ENCODE measurements around the gene CNTD1. TPM values are rescaled to one million over a fixed set of nuclear protein-coding genes. Genes with fewer than 3 reads are reported as not detected.

The CNTD1 gene
- total RNA-seq, 1 donor from 2014 or later: 0.10 TPM

DNA sequence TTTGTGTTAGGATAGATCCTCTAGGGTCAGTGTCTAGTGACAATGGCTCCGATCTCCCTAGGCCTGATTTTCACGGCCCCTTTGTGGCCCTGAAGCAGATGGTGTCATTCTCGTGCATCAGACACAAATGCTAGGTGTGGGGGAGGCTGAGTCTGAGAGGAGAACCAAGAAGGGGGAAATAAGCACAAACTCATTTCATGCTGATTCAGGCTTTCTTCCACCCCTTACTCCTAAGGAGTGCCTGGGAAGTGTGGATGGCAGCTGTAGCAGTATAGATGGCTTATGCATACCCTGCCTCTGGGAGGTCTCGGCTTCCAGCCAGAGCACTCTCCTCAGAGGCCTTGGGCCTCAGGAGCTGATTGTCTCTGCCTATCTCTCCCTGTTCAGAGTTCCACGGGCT is 20.1 kb upstream of the CNTD1 start:
- DNase-seq (no peak), ATAC-seq (no peak)
- intact Hi-C loops (cut with micrococcal nuclease): no loop called here

DNA sequence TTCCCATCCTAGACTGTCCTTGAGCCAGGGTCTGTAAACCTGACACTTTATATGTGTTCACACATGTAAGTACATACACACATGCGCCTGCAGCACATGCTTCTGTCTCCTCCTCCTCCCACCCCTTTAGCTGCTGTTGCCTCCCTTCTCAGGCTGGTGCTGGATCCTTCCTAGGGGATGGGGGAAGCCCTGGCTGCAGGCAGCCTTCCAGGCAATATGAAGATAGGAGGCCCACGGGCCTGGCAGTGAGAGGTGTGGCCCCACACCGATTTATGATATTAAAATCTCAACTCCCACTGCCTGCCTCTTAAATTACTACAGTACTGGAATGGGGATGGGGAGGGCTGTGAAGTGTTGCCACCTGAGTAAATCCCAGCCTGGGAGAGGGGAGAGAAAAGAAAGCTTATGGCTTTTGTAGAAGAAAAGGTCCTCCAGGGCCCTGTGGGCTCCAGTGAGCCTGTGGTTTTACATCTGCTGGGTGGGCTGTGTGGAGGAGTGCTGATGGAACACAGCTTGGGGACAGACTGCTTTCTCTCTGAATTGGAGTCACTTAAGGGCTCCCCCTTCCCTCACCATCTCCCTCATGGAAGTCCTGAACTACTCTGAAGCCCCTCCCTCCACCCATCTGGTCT is 19.2 kb upstream of the CNTD1 start:
- ATAC-seq (no peak), DNase-seq (no peak)
- intact Hi-C loops (cut with micrococcal nuclease): no loop called here

DNA sequence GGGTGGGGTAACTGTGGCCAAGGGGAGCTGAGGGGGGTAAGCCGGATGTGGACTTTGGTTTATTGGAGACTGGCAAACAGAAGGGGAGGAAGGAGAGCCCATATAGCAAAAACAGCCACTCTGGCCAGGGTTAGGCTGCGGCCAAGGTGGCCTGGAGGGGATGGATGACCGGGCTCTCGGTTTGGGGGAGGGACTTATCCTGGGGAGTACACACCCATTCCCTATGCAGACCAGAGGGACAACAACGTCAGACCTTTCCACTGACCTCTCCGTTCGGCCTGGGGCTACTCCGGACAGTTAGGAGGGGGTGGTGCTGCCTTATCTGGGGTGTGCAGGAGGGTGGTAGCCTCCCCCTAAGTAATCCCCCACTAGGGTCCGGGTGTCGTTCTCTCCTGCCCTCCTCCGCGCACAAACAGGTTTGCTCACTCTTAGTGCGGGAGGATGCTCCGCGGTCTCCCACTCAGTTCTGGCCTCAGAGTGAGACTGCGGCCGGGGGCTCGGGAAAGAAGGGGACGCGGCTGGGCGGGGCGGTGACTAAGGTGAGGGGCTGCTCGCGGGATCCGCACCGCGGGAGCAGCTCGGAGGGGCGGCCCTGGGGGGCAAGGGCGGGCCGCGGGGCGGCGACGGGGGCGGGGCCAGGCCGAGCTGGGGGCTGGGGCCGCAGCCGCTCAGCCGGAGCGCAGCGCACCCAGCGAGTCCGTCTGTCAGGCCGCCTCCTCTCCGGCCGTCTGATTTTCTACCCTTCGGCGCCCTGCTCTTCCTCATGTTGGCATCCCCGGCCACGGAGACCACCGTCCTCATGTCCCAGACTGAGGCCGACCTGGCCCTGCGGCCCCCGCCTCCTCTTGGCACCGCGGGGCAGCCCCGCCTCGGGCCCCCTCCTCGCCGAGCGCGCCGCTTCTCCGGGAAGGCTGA is 18.5 kb upstream of the CNTD1 start, which contains the start of gene WNK4:
TSS of gene WNK4 (plus strand) at position 675 of the 915 bp plus-strand sequence. CDS start at position 764, 89 bp downstream.
- ATAC-seq: peak; percentile 57

DNA sequence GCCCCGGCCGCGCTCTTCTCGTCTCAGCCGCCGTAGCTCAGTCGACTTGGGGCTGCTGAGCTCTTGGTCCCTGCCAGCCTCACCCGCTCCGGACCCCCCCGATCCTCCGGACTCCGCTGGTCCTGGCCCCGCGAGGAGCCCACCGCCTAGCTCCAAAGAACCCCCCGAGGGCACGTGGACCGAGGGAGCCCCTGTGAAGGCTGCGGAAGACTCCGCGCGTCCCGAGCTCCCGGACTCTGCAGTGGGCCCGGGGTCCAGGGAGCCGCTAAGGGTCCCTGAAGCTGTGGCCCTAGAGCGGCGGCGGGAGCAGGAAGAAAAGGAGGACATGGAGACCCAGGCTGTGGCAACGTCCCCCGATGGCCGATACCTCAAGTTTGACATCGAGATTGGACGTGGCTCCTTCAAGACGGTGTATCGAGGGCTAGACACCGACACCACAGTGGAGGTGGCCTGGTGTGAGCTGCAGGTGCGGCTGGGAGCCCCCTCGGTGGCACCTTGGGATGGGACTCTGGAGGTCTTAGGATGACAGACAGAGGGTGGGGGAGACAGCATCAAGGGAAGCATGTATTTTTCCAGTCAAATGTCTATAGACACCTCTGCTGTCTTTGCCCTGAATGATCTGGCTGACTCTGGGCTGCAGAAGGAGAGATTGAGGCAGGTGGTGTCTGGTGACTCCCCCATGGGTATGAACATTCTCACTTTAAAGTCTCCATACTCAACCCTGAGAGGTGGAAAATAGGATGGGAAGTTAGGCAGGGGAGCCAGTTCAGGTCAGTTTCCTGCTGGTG is 17.6 kb upstream of the CNTD1 start:
- intact Hi-C loops (cut with micrococcal nuclease): no loop called here
- ATAC-seq (no peak), DNase-seq (no peak)

More for the DNA sequence above, 18.5 kb upstream of the CNTD1 start, which contains the start of gene WNK4:
- DNase-seq: no peak
- intact Hi-C loops (cut with micrococcal nuclease): no loop called here

DNA sequence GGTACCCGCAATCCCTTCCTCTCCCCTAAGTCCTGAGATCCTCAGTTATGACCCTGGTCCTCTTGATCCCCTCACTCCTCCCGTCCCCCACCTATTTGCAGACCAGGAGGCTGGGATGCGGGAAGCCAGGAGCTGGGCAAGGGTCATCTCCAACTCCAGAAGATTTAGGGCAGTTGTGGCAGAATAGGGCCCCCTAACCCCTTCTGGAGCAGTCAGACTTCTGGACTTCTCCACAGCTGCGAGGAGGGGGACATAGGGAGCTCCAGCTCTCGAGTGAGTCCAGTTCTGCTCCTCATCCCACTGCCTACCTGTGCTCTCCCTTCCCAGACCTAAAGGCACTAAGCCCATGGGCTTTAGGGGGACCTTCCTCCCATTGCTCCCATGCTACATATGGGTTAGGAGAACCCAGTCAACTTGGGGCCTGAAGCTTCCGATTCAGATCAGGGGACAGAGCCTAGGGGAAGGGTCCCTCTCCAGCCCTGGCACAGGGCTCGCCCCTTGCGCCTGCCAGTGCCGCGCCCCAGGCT is 17.0 kb upstream of the CNTD1 start:
- intact Hi-C loops (cut with micrococcal nuclease): no loop called here
- DNase-seq: no peak
- ATAC-seq: no peak

DNA sequence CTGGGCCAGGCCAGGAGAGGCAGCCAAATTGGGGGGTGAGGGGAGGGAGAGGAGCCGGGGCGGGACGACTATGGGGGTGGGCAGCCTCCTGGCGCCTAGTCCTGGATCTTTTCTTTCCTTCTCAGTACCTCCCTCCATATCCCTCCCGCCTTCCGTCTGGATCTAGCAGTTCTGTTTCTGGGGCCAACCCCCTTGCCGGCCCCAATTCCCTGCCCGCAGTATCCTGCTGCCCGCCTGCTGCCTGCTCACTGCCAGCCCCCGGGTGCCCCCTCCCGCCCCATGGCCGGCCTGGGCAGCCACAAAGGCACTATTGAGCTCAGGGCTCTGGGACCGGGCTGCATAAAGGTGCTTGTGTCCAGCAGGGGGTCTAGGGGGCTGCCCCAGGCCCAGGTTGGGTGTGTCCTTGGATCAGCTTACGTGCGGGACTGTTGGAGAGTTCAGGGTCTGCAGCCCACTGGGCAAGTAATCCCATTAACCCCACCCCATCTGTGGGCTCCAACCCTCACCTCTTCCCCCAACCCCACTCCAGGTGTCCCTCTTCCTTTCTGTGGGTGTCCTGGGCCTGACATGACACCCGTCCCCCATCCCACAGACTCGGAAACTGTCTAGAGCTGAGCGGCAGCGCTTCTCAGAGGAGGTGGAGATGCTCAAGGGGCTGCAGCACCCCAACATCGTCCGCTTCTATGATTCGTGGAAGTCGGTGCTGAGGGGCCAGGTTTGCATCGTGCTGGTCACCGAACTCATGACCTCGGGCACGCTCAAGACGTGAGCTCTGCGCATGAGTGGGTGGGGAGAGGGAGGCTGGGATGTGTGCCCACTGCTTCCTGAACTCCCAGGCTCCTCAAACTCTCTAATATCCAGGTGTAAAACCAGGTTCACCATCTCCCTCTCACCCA is 16.2 kb upstream of the CNTD1 start:
- ATAC-seq (no peak), DNase-seq (no peak)
- intact Hi-C loops (cut with micrococcal nuclease): no loop called here

DNA sequence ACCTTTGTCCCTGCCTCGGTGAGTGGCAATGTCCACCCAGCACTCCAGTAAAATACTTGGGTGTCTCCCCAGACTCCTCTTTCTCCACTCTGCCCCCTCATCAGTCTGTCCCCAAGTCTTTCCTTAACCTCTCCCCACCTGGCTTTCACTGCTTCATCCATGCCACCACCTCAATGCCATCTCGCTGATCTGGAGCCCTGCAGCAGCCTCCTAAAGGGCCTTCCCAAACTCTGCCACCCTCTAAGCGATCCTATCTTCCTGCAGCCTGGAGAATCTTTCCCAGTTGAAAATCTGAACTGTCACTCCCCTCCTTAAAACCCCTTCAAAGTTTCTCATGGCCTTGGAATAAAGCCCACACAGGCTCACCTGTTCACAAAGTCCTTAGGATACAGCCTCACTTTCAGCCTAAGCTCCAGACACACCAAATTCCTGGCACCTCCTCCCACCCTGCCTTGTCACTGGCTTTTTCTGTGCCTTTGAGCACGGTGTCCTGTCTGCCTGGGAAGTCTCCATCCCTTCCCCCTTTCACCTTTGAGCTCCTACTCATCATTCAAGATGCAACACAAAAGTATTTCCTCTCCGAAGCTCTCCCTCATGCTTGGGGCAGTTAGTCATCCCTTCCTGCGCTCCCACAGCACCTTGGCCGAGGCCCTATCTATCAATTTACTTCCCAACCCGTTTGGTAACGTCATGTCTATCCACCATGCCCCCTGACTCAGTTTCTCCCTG is 15.4 kb upstream of the CNTD1 start:
- intact Hi-C loops (cut with micrococcal nuclease): no loop called here
- no peak for DNase-seq
- ATAC-seq: no peak

DNA sequence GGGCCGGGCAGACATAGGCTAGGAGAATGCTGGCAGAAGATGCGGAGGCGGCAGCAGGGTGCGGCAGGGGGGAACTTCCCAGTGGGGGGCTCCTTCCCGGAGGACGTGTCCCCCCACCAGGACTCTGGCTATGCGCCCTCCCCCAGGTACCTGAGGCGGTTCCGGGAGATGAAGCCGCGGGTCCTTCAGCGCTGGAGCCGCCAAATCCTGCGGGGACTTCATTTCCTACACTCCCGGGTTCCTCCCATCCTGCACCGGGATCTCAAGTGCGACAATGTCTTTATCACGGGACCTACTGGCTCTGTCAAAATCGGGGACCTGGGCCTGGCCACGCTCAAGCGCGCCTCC is 14.9 kb upstream of the CNTD1 start:
- ATAC-seq (no peak), DNase-seq (no peak)
- intact Hi-C loops (cut with micrococcal nuclease): no loop called here

DNA sequence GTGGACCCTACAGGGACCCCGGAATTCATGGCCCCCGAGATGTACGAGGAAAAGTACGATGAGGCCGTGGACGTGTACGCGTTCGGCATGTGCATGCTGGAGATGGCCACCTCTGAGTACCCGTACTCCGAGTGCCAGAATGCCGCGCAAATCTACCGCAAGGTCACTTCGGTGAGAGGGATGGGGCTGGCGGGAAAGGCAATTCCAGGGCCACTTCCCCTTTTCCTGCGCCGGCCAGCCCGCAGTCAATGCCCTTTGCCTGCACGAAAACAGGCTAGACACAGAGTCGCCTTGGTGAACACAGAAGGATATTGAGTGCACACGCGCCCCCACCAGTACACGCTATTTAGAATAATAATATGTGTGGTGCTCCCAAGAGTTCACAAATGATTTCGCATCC is 14.3 kb upstream of the CNTD1 start:
- DNase-seq (no peak), ATAC-seq (no peak)
- intact Hi-C loops (cut with micrococcal nuclease): no loop called here

DNA sequence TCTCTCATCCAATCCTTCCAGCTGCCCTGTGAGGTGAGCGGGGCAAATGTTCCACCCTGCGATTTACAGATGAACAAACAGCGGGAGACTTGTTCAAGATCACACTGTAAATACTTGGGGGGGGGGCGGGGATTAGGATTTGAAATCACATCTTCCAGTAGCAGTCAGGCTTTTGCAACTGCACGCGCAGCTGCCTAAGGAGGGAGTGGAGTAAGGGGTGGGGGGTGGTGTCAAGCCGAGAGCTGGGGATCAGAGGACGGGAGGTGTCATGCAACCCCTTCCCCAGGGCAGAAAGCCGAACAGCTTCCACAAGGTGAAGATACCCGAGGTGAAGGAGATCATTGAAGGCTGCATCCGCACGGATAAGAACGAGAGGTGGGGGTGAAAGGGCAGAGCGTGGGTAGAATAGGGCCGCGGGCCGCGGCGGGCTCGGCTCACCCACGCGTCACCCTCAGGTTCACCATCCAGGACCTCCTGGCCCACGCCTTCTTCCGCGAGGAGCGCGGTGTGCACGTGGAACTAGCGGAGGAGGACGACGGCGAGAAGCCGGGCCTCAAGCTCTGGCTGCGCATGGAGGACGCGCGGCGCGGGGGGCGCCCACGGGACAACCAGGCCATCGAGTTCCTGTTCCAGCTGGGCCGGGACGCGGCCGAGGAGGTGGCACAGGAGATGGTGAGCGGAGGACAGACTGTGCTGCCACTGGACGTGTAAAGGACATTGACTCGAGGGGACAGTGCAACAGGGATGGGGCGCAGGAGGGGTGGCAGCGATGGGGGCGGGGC is 13.7 kb upstream of the CNTD1 start:
- ATAC-seq (no peak), DNase-seq (no peak)
- intact Hi-C loops (cut with micrococcal nuclease): no loop called here

DNA sequence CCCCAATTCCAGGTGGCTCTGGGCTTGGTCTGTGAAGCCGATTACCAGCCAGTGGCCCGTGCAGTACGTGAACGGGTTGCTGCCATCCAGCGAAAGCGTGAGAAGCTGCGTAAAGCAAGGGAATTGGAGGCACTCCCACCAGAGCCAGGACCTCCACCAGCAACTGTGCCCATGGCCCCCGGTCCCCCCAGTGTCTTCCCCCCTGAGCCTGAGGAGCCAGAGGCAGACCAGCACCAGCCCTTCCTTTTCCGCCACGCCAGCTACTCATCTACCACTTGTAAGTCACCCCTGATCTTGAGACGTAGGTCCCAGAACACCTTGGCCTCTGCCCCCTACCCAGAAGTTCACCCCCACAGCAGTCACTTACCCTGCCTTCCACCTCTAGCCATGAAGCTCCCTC is 11.4 kb upstream of the CNTD1 start:
- intact Hi-C loops (cut with micrococcal nuclease): no loop called here
- no peak for ATAC-seq

DNA sequence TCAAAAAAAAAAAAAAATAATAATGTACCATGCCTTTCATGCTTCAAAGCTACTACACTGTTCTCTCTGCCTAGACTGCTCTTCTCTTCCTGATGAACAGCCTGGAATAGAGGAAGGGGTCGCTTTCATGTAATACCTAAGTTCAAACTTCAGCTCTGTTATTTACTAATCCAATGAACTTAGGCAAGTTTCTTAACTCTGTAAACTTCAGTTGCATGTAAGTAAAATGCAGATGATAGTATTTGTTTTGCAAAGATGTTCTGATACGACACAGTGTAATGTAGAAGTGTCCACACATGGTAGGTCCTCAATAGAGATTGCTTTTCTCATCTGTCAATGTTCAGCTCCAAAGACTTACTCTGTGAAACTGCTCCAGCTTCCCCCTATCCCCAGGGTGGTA is 6.7 kb upstream of the CNTD1 start:
- intact Hi-C loops (cut with micrococcal nuclease): no loop called here
- DNase-seq (no peak), ATAC-seq (no peak)

More for the DNA sequence above, 11.4 kb upstream of the CNTD1 start:
- DNase-seq: no peak

DNA sequence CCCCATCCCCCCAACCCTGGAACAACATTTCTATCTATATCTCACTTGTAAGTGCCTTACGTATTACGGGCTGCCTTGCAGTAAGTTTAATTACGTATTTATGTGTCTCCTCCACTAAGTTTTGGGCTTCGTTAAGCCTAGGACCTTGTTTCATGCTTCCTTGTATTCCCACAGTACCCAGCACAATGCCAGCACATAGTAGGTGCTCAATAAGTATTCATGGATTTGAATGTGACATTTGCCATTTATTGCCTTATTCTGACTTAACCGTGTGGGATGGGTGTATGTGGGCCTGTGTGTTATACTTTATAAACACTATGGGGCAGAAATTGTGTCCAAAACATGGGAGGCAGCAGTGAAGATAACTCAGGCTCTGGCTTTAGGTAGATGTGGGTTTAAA is 6.1 kb upstream of the CNTD1 start:
- no peak for ATAC-seq
- no peak for DNase-seq
- intact Hi-C loops (cut with micrococcal nuclease): no loop called here

DNA sequence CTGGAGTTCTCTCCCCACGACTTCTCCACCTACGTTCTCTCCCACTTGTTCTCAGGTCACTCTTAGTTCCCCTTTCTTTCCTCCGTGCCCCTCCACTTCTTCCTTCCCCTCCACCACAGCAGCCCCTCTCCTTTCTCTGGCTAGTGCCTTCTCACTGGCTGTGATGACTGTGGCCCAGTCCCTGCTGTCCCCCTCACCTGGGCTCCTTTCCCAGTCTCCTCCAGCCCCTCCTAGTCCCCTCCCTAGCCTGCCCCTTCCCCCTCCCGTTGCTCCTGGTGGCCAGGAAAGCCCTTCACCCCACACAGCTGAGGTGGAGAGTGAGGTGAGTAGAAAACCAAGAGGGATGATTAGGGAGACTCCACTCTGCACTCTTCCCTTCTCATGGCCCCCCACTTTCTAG is 3.6 kb upstream of the CNTD1 start:
- DNase-seq (no peak), ATAC-seq (no peak)
- intact Hi-C loops (cut with micrococcal nuclease): no loop called here

DNA sequence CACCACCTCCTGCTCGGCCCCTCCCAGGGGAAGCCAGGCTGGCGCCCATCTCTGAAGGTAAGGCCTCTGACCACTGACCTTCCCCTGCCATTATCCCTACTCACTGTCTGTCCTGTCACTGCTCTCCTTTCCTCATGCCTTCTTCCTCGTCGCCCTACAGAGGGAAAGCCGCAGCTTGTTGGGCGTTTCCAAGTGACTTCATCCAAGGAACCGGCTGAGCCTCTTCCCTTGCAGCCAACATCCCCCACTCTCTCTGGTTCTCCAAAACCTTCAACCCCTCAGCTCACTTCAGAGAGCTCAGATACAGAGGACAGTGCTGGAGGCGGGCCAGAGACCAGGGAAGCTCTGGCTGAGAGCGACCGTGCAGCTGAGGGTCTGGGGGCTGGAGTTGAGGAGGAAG is 3.2 kb upstream of the CNTD1 start:
- DNase-seq (no peak), ATAC-seq (no peak)
- intact Hi-C loops (cut with micrococcal nuclease): no loop called here

DNA sequence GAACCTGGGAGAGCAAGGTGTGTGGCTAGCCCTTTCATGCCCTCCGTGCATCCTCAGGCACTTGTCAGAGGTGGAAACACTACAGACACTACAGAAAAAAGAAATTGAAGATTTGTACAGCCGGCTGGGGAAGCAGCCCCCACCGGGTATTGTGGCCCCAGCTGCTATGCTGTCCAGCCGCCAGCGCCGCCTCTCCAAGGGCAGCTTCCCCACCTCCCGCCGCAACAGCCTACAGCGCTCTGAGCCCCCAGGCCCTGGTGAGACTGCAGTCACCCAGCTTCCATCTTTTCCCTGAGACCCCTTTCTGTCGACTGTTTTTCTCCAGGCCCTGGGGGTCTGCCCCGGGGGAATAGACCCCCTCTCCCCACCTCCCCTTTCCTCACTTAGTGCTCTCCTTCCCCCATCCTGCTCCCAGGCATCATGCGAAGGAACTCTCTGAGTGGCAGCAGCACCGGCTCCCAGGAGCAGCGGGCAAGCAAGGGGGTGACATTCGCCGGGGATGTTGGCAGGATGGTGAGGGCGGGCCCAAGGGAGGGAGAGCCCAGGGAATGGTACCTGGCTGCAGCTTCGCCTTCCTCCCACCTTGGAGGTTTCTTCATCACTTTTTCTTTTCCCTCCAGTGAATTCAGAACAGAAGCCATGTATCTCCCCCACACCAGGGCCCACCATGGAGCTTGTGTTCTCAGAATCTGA is 2.4 kb upstream of the CNTD1 start:
- ATAC-seq (no peak), DNase-seq (no peak)
- intact Hi-C loops (cut with micrococcal nuclease): no loop called here
